ENCODE results near the gene HSPA1B.

- TF ChIP-seq USF2 (IDR thresholded peaks at IDR 0.05; ENCODE audit: borderline replicate concordance, low read depth, low read length) (no peak), JUND (IDR thresholded peaks at IDR 0.05) (no peak), POLR2AphosphoS5 (IDR thresholded peaks at IDR 0.05; ENCODE audit: low read depth, low read length) (no peak)
- TF ChIP-seq, protein P1, sequence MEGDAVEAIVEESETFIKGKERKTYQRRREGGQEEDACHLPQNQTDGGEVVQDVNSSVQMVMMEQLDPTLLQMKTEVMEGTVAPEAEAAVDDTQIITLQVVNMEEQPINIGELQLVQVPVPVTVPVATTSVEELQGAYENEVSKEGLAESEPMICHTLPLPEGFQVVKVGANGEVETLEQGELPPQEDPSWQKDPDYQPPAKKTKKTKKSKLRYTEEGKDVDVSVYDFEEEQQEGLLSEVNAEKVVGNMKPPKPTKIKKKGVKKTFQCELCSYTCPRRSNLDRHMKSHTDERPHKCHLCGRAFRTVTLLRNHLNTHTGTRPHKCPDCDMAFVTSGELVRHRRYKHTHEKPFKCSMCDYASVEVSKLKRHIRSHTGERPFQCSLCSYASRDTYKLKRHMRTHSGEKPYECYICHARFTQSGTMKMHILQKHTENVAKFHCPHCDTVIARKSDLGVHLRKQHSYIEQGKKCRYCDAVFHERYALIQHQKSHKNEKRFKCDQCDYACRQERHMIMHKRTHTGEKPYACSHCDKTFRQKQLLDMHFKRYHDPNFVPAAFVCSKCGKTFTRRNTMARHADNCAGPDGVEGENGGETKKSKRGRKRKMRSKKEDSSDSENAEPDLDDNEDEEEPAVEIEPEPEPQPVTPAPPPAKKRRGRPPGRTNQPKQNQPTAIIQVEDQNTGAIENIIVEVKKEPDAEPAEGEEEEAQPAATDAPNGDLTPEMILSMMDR (IDR thresholded peaks at IDR 0.05): no peak
Measured at GRCh38 chr6:31825553-31825952, 2.0 kb upstream of the HSPA1B start.
